Left ventricle myocardium inferior (tissue), 1 donor: Measurements from ENCODE around the gene TMEM39B. TPM values are rescaled to one million over a fixed set of nuclear protein-coding genes. Genes with fewer than 3 reads are reported as not detected.
"Not testable (repeated sequence)": the region's sequence is repeated elsewhere in the genome, so short reads cannot be mapped to it uniquely, and the experiment has no call there.

Source experiments
- DNase-seq: peaks from one replicate; pipeline ENCODE4 v3.0.0-alpha.2; 2020
- H3K27ac ChIP-seq: fragments of 200-600 bp; replicated peaks from 2 replicates; pipeline ENCODE4 v1.8.0; 2021
- H3K27me3 ChIP-seq: fragments of 200-600 bp; 2 replicates; pipeline ENCODE4 v1.8.0; 2021; ENCODE audit warnings: low read depth
- H3K36me3 ChIP-seq: fragments of 200-600 bp; 2 replicates; pipeline ENCODE4 v1.8.0; 2021
- H3K4me1 ChIP-seq: fragments of 200-600 bp; 2 replicates; pipeline ENCODE4 v1.8.0; 2021
- H3K4me3 ChIP-seq: fragments of 200-600 bp; 2 replicates; pipeline ENCODE4 v1.8.0; 2021; ENCODE audit warnings: mild to moderate bottlenecking, moderate library complexity
- H3K9me3 ChIP-seq: fragments of 200-600 bp; replicated peaks from 2 replicates; pipeline ENCODE4 v1.8.0; 2021
- intact Hi-C: fragments of 100-400 bp; cut with micrococcal nuclease; formaldehyde crosslinking; loops from one replicate; pipeline ENCODE4 v1.11.0; 2022
- total RNA-seq: library from RNA; stranded (reverse); fragmentation: NEBNext Ultra II Directional; extraction: Animal tissue kit (Norgen Biotek cat#: 25700); gene quantifications from one replicate; pipeline ENCODE4 v1.2.1, GENCODE V29; 2021
- TF ChIP-seq, protein P1 (sequence below): fragments of 200-600 bp; IDR thresholded peaks from 2 replicates; pipeline ENCODE4 v1.8.0; 2021; ENCODE audit warnings: antibody characterized with exemption, mild to moderate bottlenecking, borderline replicate concordance
- donor health status: DM: no; HTN: yes; CAD: no; lungs with severe emphysema.

Gene TMEM39B
- total RNA-seq, 1 donor from 2014 or later = 5.8 TPM

DNA sequence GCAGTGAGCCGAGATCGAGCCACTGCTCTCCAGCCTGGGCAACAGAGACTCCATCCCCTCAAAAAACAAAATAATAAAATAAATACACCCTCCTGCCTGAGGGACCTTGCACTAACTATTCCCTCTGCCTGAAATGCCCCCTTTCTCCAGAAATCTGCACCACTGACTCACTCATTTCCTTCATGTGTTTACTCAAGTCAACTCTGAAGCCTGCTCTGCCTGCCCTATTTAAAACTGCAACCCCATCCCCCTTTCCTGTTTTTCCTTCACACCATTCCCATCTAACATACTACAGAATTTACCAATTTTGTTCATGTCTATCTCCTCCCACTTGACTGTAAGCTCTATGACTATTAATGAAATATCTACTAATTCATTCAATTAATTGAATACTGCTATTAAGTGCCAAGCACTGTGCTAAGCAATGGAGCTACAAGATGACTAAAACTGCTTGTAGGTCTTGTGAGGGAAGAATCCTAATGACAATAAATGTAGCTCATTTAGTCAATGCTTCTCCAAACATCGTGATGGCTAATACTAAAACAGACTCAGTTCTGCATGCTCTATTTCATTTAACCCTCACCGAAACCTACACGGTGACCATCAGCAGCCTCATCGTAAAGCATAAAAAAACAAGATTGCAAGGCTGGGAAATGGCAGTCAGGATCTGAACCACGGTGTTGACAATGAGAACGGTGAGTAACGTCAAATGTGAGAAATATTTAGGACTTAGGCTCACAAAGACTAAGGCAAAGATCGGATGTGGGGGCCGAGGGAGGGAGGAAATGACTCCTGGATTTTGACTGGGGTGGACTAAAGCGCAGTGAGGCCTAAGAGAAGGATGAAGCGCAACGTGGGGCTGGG lies 749 bp upstream of the TMEM39B start:
- intact Hi-C loops = no loop called here
- H3K4me1 ChIP-seq = peaks cover 31% of the 10 kb centered on the region
- DNase-seq = no peak

DNA sequence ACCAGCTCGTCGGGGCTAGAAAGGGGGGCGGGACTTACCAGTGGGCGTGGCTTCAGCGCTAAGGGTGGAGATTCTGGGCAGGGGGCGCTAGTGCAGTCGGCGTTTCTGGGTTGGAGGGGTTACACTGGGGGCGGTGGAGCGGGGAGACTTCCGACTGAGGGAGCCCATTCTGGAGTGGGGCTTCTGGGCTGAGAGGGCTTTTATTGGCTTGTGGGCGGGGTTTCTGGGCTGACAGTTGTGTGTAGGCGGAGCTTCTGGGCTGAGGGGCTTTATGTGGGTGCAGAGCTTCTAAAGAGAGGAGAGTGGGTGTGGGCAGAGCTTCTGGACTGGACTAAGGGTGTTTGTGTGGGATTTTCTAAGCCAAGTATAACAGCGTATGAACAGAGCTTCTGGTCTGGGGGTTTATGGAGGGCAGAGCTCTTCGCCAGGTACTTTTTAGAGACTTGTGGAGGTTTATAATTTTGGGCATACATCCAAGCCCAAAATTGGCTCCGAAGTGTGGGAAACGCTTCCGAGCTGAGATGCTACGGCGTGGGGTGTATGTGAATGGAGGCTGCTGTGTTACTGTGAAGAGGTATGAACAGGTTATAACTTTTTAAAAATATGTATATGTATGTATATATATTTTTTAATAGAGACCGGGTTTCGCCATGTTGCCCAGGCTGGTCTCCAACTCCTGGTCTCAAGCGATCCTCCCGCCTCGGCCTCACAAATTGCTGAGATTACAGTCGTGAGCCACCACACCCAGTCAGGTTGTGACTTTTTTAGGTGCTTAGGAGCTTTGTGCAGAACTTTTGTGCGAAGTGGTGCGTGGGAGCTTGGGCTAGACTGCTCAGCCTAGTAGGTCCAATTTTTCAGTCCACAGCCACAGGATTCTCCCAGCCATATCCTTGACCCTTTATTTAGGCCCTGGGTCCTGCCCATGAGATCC lies 825 bp downstream of the TMEM39B start:
- Histone ChIP-seq H3K27ac (peak overlapping the region; percentile 98), H3K4me3 (peak overlapping the region; percentile 83), H3K4me1 (peaks cover 27% of the 10 kb centered on the region), H3K27me3 (no peaks in the 10 kb centered on the region), H3K36me3 (peaks cover 38% of the 10 kb centered on the region), H3K9me3 (no peaks in the 10 kb centered on the region)
- no peak for DNase-seq
- intact Hi-C loops = no loop called here
- TF ChIP-seq, protein P1, sequence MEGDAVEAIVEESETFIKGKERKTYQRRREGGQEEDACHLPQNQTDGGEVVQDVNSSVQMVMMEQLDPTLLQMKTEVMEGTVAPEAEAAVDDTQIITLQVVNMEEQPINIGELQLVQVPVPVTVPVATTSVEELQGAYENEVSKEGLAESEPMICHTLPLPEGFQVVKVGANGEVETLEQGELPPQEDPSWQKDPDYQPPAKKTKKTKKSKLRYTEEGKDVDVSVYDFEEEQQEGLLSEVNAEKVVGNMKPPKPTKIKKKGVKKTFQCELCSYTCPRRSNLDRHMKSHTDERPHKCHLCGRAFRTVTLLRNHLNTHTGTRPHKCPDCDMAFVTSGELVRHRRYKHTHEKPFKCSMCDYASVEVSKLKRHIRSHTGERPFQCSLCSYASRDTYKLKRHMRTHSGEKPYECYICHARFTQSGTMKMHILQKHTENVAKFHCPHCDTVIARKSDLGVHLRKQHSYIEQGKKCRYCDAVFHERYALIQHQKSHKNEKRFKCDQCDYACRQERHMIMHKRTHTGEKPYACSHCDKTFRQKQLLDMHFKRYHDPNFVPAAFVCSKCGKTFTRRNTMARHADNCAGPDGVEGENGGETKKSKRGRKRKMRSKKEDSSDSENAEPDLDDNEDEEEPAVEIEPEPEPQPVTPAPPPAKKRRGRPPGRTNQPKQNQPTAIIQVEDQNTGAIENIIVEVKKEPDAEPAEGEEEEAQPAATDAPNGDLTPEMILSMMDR = peak; percentile 32

More for the DNA sequence above, 749 bp upstream of the TMEM39B start:
- TF ChIP-seq, protein P1 = no peak
- no peaks in the 10 kb centered on the region for H3K27me3 ChIP-seq
- peaks cover 22% of the 10 kb centered on the region for H3K36me3 ChIP-seq
- peak overlapping the region; percentile 83 for H3K4me3 ChIP-seq
- peak overlapping the region; percentile 98 for H3K27ac ChIP-seq
- no peaks in the 10 kb centered on the region for H3K9me3 ChIP-seq

DNA sequence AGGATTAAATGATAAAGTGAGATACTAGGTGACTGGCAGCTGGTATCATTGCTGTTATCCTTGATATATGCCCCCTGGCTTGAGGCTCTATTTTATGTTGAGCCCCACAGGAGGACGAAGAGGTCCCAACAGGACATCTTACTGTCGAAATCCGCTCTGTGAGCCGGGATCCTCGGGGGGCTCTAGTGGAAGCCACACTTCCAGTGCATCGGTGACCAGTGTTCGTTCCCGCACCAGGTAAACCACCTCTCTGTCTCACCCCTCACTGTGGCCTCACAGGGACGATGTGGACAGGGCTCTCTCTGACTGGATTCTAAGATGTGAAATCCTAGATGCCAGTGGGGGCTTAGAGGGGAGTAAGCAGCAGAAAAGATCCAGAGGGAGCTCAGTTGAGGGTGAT lies 2.1 kb downstream of the TMEM39B start:
- Histone ChIP-seq H3K27me3 (no peaks in the 10 kb centered on the region), H3K4me3 (no peak overlapping the region), H3K36me3 (peaks cover 48% of the 10 kb centered on the region), H3K27ac (no peak overlapping the region), H3K9me3 (no peaks in the 10 kb centered on the region), H3K4me1 (peaks cover 27% of the 10 kb centered on the region)
- DNase-seq = no peak
- intact Hi-C loops = no loop called here
- TF ChIP-seq, protein P1 = no peak

DNA sequence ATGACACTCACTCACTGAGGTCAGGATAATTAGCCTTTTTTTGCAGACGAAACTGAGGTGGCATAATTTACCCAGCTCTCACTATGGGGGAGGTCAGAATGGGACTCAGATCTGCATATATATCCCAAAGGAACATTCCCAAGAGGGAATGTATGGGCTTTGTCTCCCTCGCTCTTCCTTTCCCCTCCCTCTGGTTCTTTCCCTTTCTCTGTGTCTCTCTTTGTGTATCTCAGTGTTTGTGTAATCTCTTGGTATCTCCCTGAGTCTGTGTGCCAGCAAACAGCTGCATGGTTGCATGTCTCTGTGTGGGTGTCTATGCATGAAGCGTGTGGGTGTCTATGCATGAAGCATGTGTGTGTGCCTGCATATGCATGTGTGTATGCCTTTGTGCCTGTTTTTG lies 4.7 kb downstream of the TMEM39B start:
- Histone ChIP-seq H3K27me3 (no peaks in the 10 kb centered on the region), H3K36me3 (peaks cover 59% of the 10 kb centered on the region), H3K27ac (no peak overlapping the region), H3K4me3 (no peak overlapping the region), H3K9me3 (no peaks in the 10 kb centered on the region), H3K4me1 (peaks cover 17% of the 10 kb centered on the region)
- intact Hi-C loops = no loop called here
- no peak for DNase-seq
- TF ChIP-seq, protein P1 = no peak

DNA sequence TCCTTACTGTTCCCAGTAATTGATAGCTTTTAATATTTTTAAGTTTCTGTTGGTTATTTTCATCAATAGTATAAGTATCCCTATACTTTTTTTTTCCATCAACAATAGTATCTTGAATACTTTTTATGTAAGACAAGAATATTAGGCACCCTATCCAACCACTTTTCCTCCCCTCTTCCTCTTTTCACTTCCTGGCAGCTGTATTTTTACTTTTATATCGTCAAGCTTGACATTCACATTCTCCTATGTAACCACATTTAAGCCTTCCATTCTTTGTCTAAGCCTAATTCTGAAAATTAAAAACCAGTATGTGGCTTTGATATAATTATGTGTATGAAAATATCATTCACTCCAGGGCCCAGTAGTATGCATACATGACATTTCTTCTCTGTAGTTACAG lies 9.3 kb downstream of the TMEM39B start:
- Histone ChIP-seq H3K4me1 (no peaks in the 10 kb centered on the region), H3K27ac (no peak overlapping the region), H3K4me3 (no peak overlapping the region), H3K9me3 (no peaks in the 10 kb centered on the region), H3K27me3 (no peaks in the 10 kb centered on the region), H3K36me3 (peaks cover 68% of the 10 kb centered on the region)
- TF ChIP-seq, protein P1 = no peak
- DNase-seq = no peak
- intact Hi-C loops = no loop called here

DNA sequence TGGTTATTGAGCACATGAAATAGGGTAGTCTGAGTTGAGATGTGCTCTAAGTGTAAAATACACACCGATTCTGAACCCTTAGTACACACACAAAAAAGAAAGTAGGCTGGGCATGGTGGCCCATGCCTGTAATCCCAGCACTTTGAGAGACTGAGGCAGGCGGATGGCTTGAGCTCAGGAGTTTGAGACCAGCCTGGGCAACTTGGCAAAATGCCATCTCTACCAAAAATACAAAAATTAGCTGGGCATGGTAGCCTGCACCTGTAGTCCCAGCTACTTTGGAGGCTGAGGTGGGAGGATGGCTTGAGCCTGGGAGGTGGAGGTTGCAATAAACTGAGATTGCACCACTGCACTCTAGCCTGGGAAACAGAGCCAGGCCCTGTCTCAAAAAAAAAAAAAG lies 13.6 kb downstream of the TMEM39B start:
- H3K36me3 ChIP-seq = peaks cover 45% of the 10 kb centered on the region
- DNase-seq, H3K9me3 ChIP-seq, H3K4me3 ChIP-seq, H3K27ac ChIP-seq, intact Hi-C loops, H3K27me3 ChIP-seq, H3K4me1 ChIP-seq: not testable (repeated sequence)
